AG04449 (cell line): ENCODE data around the gene SCYGR6.

ENCODE experiments used
- CTCF ChIA-PET: fragments of 350-600 bp; formaldehyde crosslinking; extraction: SDS; loops from one replicate; lab custom pipeline; 2021; ENCODE audit warnings: antibody characterized with exemption; lab: Yijun Ruan, JAX
- POLR2A ChIA-PET: fragments of 400-600, 350-600 bp; formaldehyde crosslinking; extraction: SDS; loops from one replicate; lab custom pipeline; 2020; ENCODE audit warnings: antibody characterized with exemption, inconsistent platforms; lab: Yijun Ruan, JAX
- DNase-seq: peaks from one replicate; pipeline ENCODE4 v3.0.0-alpha.2; 2010; ENCODE audit warnings: low read depth, low spot score
- H3K4me3 ChIP-seq: 2 replicates; pipeline ENCODE4 v1.5.1; 2011; ENCODE audit warnings: low read depth, mild to moderate bottlenecking, control low read depth, low read length
- TF ChIP-seq, protein P1 (sequence below): IDR thresholded peaks from one replicate; pipeline ENCODE4 v1.5.1; 2011; ENCODE audit warnings: mild to moderate bottlenecking, moderate library complexity, low read length, control low read depth, inconsistent platforms; ENCODE audit not compliant: insufficient read depth; ENCODE audit errors: missing control alignments

Gene SCYGR6

GRCh38 chr2:227716501-227716900 lies 8.1 kb downstream of the SCYGR6 start:
- DNase-seq, result no peak
- H3K4me3 ChIP-seq, result no peak overlapping the region
- POLR2A ChIA-PET, result no interaction called here
- CTCF ChIA-PET, result no interaction called here
- TF ChIP-seq, protein P1, sequence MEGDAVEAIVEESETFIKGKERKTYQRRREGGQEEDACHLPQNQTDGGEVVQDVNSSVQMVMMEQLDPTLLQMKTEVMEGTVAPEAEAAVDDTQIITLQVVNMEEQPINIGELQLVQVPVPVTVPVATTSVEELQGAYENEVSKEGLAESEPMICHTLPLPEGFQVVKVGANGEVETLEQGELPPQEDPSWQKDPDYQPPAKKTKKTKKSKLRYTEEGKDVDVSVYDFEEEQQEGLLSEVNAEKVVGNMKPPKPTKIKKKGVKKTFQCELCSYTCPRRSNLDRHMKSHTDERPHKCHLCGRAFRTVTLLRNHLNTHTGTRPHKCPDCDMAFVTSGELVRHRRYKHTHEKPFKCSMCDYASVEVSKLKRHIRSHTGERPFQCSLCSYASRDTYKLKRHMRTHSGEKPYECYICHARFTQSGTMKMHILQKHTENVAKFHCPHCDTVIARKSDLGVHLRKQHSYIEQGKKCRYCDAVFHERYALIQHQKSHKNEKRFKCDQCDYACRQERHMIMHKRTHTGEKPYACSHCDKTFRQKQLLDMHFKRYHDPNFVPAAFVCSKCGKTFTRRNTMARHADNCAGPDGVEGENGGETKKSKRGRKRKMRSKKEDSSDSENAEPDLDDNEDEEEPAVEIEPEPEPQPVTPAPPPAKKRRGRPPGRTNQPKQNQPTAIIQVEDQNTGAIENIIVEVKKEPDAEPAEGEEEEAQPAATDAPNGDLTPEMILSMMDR, result no peak

- no peak for DNase-seq
- ChIA-PET CTCF (no interaction called here), POLR2A (no interaction called here)
- TF ChIP-seq, protein P1, result no peak
- H3K4me3 ChIP-seq, result no peak overlapping the region
Observed at GRCh38 chr2:227713291-227713690, 11.3 kb downstream of the SCYGR6 start.

GRCh38 chr2:227710986-227711385 lies 13.6 kb downstream of the SCYGR6 start:
- no peak for DNase-seq
- POLR2A ChIA-PET, result no interaction called here
- CTCF ChIA-PET, result interaction anchor here (0.5 kb wide), 1 partner anchor 301 kb away, joined by 5 read pairs; no protein-coding TSS in a partner anchor
- TF ChIP-seq, protein P1, result no peak
- no peak overlapping the region for H3K4me3 ChIP-seq

GRCh38 chr2:227707390-227707789 lies 17.2 kb downstream of the SCYGR6 start:
- no peak for DNase-seq
- ChIA-PET POLR2A (no interaction called here), CTCF (no interaction called here)
- no peak overlapping the region for H3K4me3 ChIP-seq
- TF ChIP-seq, protein P1, result no peak

DNA sequence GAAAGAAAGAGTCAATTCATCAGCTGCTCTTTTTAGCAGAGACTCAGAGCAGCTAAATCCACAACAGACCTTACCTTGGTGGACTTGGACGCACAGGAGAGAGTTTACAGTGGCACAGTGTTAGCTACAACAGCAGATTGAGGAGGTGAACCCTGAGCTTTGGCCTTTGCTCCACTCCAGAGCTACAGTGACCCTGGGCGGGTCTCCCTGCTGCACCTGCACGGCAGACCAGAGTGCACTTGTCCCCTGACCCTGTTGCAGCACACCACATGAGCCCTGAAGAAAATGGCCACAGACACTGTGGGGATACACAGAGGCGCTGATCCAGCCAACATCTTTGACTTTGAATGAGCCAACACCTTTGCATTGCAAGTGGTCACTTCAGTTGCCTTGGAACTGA lies 17.7 kb downstream of the SCYGR6 start:
- TF ChIP-seq, protein P1, result no peak
- DNase-seq, result no peak
- ChIA-PET CTCF (no interaction called here), POLR2A (no interaction called here)
- no peak overlapping the region for H3K4me3 ChIP-seq

- H3K4me3 ChIP-seq, result no peak overlapping the region
- TF ChIP-seq, protein P1, result no peak
- ChIA-PET POLR2A (no interaction called here), CTCF (no interaction called here)
- DNase-seq, result no peak
Observed at GRCh38 chr2:227703961-227704360, 20.6 kb downstream of the SCYGR6 start.
